Occipital lobe (tissue), 2 donors: Measurements from ENCODE around the gene HCN4. TPM values are rescaled to one million over a fixed set of nuclear protein-coding genes. Genes with fewer than 3 reads are reported as not detected.
"Not testable (repeated sequence)": the region's sequence is repeated elsewhere in the genome, so short reads cannot be mapped to it uniquely, and the experiment has no call there.

Source experiments
- DNase-seq: peaks from one replicate; lab custom pipeline; 2025; lab: John Stamatoyannopoulos, UW
- total RNA-seq: library from RNA; depleted of rRNA; stranded (reverse); fragments of >200 nt; gene quantifications from one replicate; pipeline ENCODE4 v1.2.3, GENCODE V29; 2014

Gene HCN4
- total RNA-seq, 1 donor from 2014 or later = 3.0 TPM

- no peak for DNase-seq
Observed at GRCh38 chr15:73326157-73326556, 42.6 kb downstream of the HCN4 start.

GRCh38 chr15:73325191-73325861 is 43.4 kb downstream of the HCN4 start:
- DNase-seq = no peak

GRCh38 chr15:73324496-73325170 is 44.1 kb downstream of the HCN4 start:
- no peak for DNase-seq

GRCh38 chr15:73323956-73324355 is 44.8 kb downstream of the HCN4 start:
- DNase-seq = no peak

GRCh38 chr15:73323374-73323955 is 45.3 kb downstream of the HCN4 start:
- no peak for DNase-seq

GRCh38 chr15:73322665-73323373 is 45.9 kb downstream of the HCN4 start:
- DNase-seq = no peak

GRCh38 chr15:73321496-73322450 is 47.0 kb downstream of the HCN4 start:
- no peak for DNase-seq

GRCh38 chr15:73320619-73321180 is 48.1 kb downstream of the HCN4 start:
- no peak for DNase-seq

- DNase-seq = no peak
Observed at GRCh38 chr15:73319460-73320245, 49.1 kb downstream of the HCN4 start.

GRCh38 chr15:73318463-73319351 is 50.1 kb downstream of the HCN4 start:
- DNase-seq = peak; percentile 18

- no peak for DNase-seq
Observed at GRCh38 chr15:73317651-73318462, 50.9 kb downstream of the HCN4 start.

- no peak for DNase-seq
Observed at GRCh38 chr15:73313861-73314260, 54.9 kb downstream of the HCN4 start.

- no peak for DNase-seq
Observed at GRCh38 chr15:73308305-73308704, 60.5 kb downstream of the HCN4 start.

- DNase-seq = no peak
Observed at GRCh38 chr15:73305331-73306211, 63.2 kb downstream of the HCN4 start.

- no peak for DNase-seq
Observed at GRCh38 chr15:73303636-73304035, 65.1 kb downstream of the HCN4 start.

GRCh38 chr15:73300286-73300685 is 68.5 kb downstream of the HCN4 start:
- not testable (repeated sequence) for DNase-seq
